CD14-positive monocyte (primary cell): ENCODE data around the gene ARV1. TPM values are rescaled to one million over a fixed set of nuclear protein-coding genes. Genes with fewer than 3 reads are reported as not detected.

Source experiments
- DNase-seq, 3 donors: peaks; one replicate each; pipeline ENCODE4 v3.0.0-alpha.2; 2011 to 2022
- H2AFZ ChIP-seq: 2 replicates; pipeline ENCODE4 v1.6.0; 2012; ENCODE audit warnings: mild to moderate bottlenecking, low read depth, low read length, inconsistent platforms; ENCODE audit not compliant: insufficient read depth, poor library complexity, severe bottlenecking
- H3K27ac ChIP-seq, 2 donors: 1 replicate in 1 of 2; 2 replicates in 1 of 2; pipeline ENCODE4 v1.5.1; 2012 to 2013; ENCODE audit warnings: low read length in 2 of 2, control low read depth in 1 of 2, inconsistent platforms in 1 of 2, low read depth in 1 of 2, mild to moderate bottlenecking in 1 of 2
- H3K27me3 ChIP-seq, 2 donors: one replicate each; pipeline versions ENCODE4 v1.6.0 to v1.6.1; 2011 to 2013; ENCODE audit warnings: low read length in 2 of 2; ENCODE audit not compliant: control insufficient read depth in 2 of 2, insufficient read depth in 2 of 2
- H3K36me3 ChIP-seq, 2 donors: replicated peaks in 1 of 2; 1 replicate in 1 of 2; 2 replicates in 1 of 2; pipeline versions ENCODE4 v1.5.1 to v1.6.1; 2012 to 2013; ENCODE audit warnings: low read length in 2 of 2, control low read depth in 1 of 2, inconsistent platforms in 1 of 2, mild to moderate bottlenecking in 1 of 2; ENCODE audit not compliant: insufficient read depth in 2 of 2, control insufficient read depth in 1 of 2
- H3K4me1 ChIP-seq, 2 donors: 1 replicate in 1 of 2; 2 replicates in 1 of 2; pipeline versions ENCODE4 v1.5.1 to v1.6.1; 2012 to 2013; ENCODE audit warnings: low read length in 2 of 2, control low read depth in 1 of 2, inconsistent platforms in 1 of 2, mild to moderate bottlenecking in 1 of 2, moderate library complexity in 1 of 2; ENCODE audit not compliant: insufficient read depth in 2 of 2, control insufficient read depth in 1 of 2
- H3K4me2 ChIP-seq: replicated peaks from 2 replicates; pipeline ENCODE3; 2012; ENCODE audit warnings: low read length, moderate library complexity, mild to moderate bottlenecking; ENCODE audit not compliant: poor library complexity, severe bottlenecking; ENCODE audit errors: extremely low read depth
- H3K4me3 ChIP-seq, 3 experiments: fragments of 200-600 bp in 1 of 3; sonication (generic) in 1 of 3; replicated peaks in 1 of 3; 1 replicate in 2 of 3; 2 replicates in 1 of 3; pipeline ENCODE4 v1.5.1; 2011 to 2013; ENCODE audit warnings: low read length in 3 of 3, mild to moderate bottlenecking in 3 of 3, control low read depth in 2 of 3, low read depth in 2 of 3, inconsistent platforms in 1 of 3, moderate library complexity in 1 of 3
- H3K79me2 ChIP-seq: 2 replicates; pipeline ENCODE4 v1.6.0; 2012; ENCODE audit warnings: mild to moderate bottlenecking, control low read depth, inconsistent platforms, low read length, moderate library complexity; ENCODE audit not compliant: insufficient read depth
- H3K9ac ChIP-seq: 2 replicates; pipeline ENCODE4 v1.6.0; 2017; ENCODE audit warnings: low read length, mild to moderate bottlenecking; ENCODE audit not compliant: insufficient read depth, poor library complexity, severe bottlenecking
- H3K9me3 ChIP-seq, 2 donors: replicated peaks in 1 of 2; 1 replicate in 1 of 2; 2 replicates in 1 of 2; pipeline versions ENCODE4 v1.5.1 to v1.6.1; 2012 to 2013; ENCODE audit warnings: low read length in 2 of 2, control low read depth in 1 of 2; ENCODE audit not compliant: control insufficient read depth in 1 of 2, insufficient read depth in 1 of 2
- H4K20me1 ChIP-seq: 2 replicates; pipeline ENCODE4 v1.6.0; 2012; ENCODE audit warnings: mild to moderate bottlenecking, low read length, control low read depth, moderate library complexity; ENCODE audit not compliant: insufficient read depth
- H3K27ac Mint-ChIP-seq, 7 donors: one replicate each; pipeline ENCODE4 v1.8.0; 2020; ENCODE audit warnings: mild to moderate bottlenecking in 7 of 7, mixed read lengths in 7 of 7, moderate library complexity in 6 of 7, inconsistent platforms in 2 of 7
- H3K27me3 Mint-ChIP-seq, 3 donors: one replicate each; pipeline ENCODE4 v1.8.0; 2021 to 2022; ENCODE audit warnings: low read depth in 3 of 3, mild to moderate bottlenecking in 3 of 3, mixed read lengths in 3 of 3, moderate library complexity in 3 of 3, inconsistent platforms in 1 of 3
- H3K36me3 Mint-ChIP-seq, 2 donors: one replicate each; pipeline ENCODE4 v1.8.0; 2020; ENCODE audit warnings: mixed read lengths in 2 of 2, inconsistent platforms in 1 of 2, mild to moderate bottlenecking in 1 of 2
- H3K4me1 Mint-ChIP-seq: one replicate; pipeline ENCODE4 v1.8.0; 2020; ENCODE audit warnings: mild to moderate bottlenecking, mixed read lengths
- H3K4me3 Mint-ChIP-seq, 2 donors: one replicate each; pipeline ENCODE4 v1.8.0; 2020; ENCODE audit warnings: mild to moderate bottlenecking in 2 of 2, mixed read lengths in 2 of 2, moderate library complexity in 1 of 2
- H3K9me3 Mint-ChIP-seq, 7 donors: one replicate each; pipeline ENCODE4 v1.8.0; 2020 to 2022; ENCODE audit warnings: mixed read lengths in 7 of 7, mild to moderate bottlenecking in 6 of 7, moderate library complexity in 6 of 7, inconsistent platforms in 2 of 7
- WGBS: methylation state at CpG from one replicate; pipeline ENCODE4 v1.1.5; 2013; ENCODE audit warnings: missing lambda C conversion rate; ENCODE audit not compliant: insufficient coverage; 5-methylcytosine and 5-hydroxymethylcytosine counted together
- intact Hi-C, 2 donors: fragments of 100-400 bp; cut with micrococcal nuclease; formaldehyde crosslinking; loops; one replicate each; pipeline versions ENCODE4 v1.15.0 to v1.15.1; 2023
- polyA plus RNA-seq, 3 donors: library from polyadenylated mRNA; depleted of rRNA in 1 of 3; unstranded in 2 of 3; stranded (reverse) in 1 of 3; fragments of 300-500 nt in 2 of 3; fragments of >200 nt in 1 of 3; fragmentation: Illumina TruSeq in 2 of 3; gene quantifications; 1 replicate in 2 of 3; 2 replicates in 1 of 3; pipeline ENCODE4 v1.2.3, GENCODE V29; 2012 to 2021
- TF ChIP-seq, protein P1 (sequence below): fragments of 200-600 bp; IDR thresholded peaks from one replicate; pipeline ENCODE4 v1.8.0; 2022; ENCODE audit warnings: antibody characterized with exemption, mild to moderate bottlenecking

ARV1 gene
- polyA plus RNA-seq, 3 donors = 7.7 to 19.2 (median 15.0) TPM

- H3K27me3 Mint-ChIP-seq = peaks cover 0 to 3% (median 0%) of the 10 kb centered on the region in 3 donors
- H3K9me3 Mint-ChIP-seq = peaks cover 0 to 2% (median 0%) of the 10 kb centered on the region in 7 donors
- peaks cover 28% of the 10 kb centered on the region for H3K4me1 Mint-ChIP-seq
- Histone ChIP-seq H3K9me3 (no peaks in the 10 kb centered on the region), H3K79me2 (no peaks in the 10 kb centered on the region), H3K4me1 (peaks cover 25 to 27% of the 10 kb centered on the region in 2 donors), H3K36me3 (no peaks in the 10 kb centered on the region), H2AFZ (no peak overlapping the region), H3K9ac (no peak overlapping the region), H4K20me1 (no peaks in the 10 kb centered on the region), H3K27ac (no peak overlapping the region), H3K4me2 (no peak overlapping the region), H3K27me3 (no peaks in the 10 kb centered on the region), H3K4me3 (no peak overlapping the region)
- DNase-seq = no peak
- no peak overlapping the region for H3K27ac Mint-ChIP-seq
- intact Hi-C loops = no loop called here
- WGBS = 97% methylated on average over 4 of the region's 5 CpGs
- TF ChIP-seq, protein P1, sequence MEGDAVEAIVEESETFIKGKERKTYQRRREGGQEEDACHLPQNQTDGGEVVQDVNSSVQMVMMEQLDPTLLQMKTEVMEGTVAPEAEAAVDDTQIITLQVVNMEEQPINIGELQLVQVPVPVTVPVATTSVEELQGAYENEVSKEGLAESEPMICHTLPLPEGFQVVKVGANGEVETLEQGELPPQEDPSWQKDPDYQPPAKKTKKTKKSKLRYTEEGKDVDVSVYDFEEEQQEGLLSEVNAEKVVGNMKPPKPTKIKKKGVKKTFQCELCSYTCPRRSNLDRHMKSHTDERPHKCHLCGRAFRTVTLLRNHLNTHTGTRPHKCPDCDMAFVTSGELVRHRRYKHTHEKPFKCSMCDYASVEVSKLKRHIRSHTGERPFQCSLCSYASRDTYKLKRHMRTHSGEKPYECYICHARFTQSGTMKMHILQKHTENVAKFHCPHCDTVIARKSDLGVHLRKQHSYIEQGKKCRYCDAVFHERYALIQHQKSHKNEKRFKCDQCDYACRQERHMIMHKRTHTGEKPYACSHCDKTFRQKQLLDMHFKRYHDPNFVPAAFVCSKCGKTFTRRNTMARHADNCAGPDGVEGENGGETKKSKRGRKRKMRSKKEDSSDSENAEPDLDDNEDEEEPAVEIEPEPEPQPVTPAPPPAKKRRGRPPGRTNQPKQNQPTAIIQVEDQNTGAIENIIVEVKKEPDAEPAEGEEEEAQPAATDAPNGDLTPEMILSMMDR = no peak
- H3K36me3 Mint-ChIP-seq = peaks cover 4 to 8% of the 10 kb centered on the region in 2 donors
- no peak overlapping the region for H3K4me3 Mint-ChIP-seq
Observed at GRCh38 chr1:231016966-231017365, 38.1 kb downstream of the ARV1 start.

GRCh38 chr1:231019711-231020110 lies 40.8 kb downstream of the ARV1 start:
- peaks cover 28% of the 10 kb centered on the region for H3K4me1 Mint-ChIP-seq
- H3K27me3 Mint-ChIP-seq = peaks cover 0 to 3% (median 0%) of the 10 kb centered on the region in 3 donors
- WGBS = 92% methylated on average over 14 of the region's 14 CpGs
- TF ChIP-seq, protein P1 = no peak
- H3K36me3 Mint-ChIP-seq = peaks cover 4 to 8% of the 10 kb centered on the region in 2 donors
- Histone ChIP-seq H2AFZ (peak overlapping the region; percentile 44), H3K79me2 (no peaks in the 10 kb centered on the region), H3K36me3 (no peaks in the 10 kb centered on the region), H3K4me1 (peaks cover 25 to 27% of the 10 kb centered on the region in 2 donors), H3K9ac (no peak overlapping the region), H3K27me3 (no peaks in the 10 kb centered on the region), H4K20me1 (no peaks in the 10 kb centered on the region), H3K4me2 (peak overlapping the region; percentile 68), H3K9me3 (no peaks in the 10 kb centered on the region), H3K27ac (peak overlapping the region in 1 of 2 donors; percentile 52), H3K4me3 (peak overlapping the region in 1 of 3 experiments; percentile 63)
- peak overlapping the region in 2 of 7 donors; percentile 50 to 85 for H3K27ac Mint-ChIP-seq
- H3K4me3 Mint-ChIP-seq = peak overlapping the region; percentile 79 to 88
- peaks cover 0 to 2% (median 0%) of the 10 kb centered on the region in 7 donors for H3K9me3 Mint-ChIP-seq
- intact Hi-C loops = no loop called here
- DNase-seq = no peak
